Neuron (in vitro differentiated cells): ENCODE data around the gene ARHGAP22.

Experiments
- H2AFZ ChIP-seq: one replicate; pipeline ENCODE4 v1.6.1; 2013; ENCODE audit warnings: low read depth, mild to moderate bottlenecking, inconsistent platforms, low read length, moderate library complexity
- H3K27me3 ChIP-seq: one replicate; pipeline ENCODE4 v1.6.1; 2013; ENCODE audit warnings: low read length; ENCODE audit not compliant: insufficient read depth
- H3K36me3 ChIP-seq: one replicate; pipeline ENCODE4 v1.6.1; 2013; ENCODE audit warnings: low read length; ENCODE audit not compliant: insufficient read depth
- H3K4me1 ChIP-seq: one replicate; pipeline ENCODE4 v1.6.1; 2013; ENCODE audit warnings: low read length; ENCODE audit not compliant: insufficient read depth
- H3K4me3 ChIP-seq: 2 replicates; pipeline ENCODE4 v1.5.1; 2013; ENCODE audit warnings: mild to moderate bottlenecking, low read length, moderate library complexity
- H3K9me3 ChIP-seq: one replicate; pipeline ENCODE4 v1.6.1; 2013; ENCODE audit warnings: low read length

ARHGAP22 gene

GRCh38 chr10:48411510-48411909, 193.4 kb downstream of the ARHGAP22 start:
- Histone ChIP-seq H3K9me3 (peaks cover 8% of the 10 kb centered on the region), H2AFZ (no peak overlapping the region), H3K4me3 (no peak overlapping the region), H3K36me3 (peaks cover 38% of the 10 kb centered on the region), H3K27me3 (no peaks in the 10 kb centered on the region), H3K4me1 (no peaks in the 10 kb centered on the region)

DNA sequence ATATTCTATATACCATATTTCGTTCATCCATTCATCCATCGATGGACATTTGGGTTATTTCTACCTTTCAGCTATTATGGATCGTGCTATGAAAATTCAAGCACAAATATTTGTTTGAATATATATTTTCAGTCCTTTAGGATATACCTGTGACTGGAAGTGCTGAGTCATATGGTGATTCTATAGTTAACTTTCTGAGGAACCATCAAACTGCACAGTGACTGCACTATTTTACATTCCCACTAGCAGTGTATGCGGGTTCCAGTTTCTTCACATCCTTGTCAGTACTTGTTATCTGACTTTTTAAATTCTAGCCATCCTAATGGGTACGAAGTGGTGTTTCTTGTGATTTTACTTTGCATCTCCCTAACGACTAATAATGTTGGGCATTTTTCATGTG, 194.4 kb downstream of the ARHGAP22 start:
- Histone ChIP-seq H2AFZ (no peak overlapping the region), H3K27me3 (no peaks in the 10 kb centered on the region), H3K4me3 (no peak overlapping the region), H3K36me3 (peaks cover 46% of the 10 kb centered on the region), H3K9me3 (peaks cover 8% of the 10 kb centered on the region), H3K4me1 (no peaks in the 10 kb centered on the region)

- Histone ChIP-seq H3K27me3 (no peaks in the 10 kb centered on the region), H3K4me3 (no peak overlapping the region), H3K36me3 (peaks cover 44% of the 10 kb centered on the region), H3K4me1 (no peaks in the 10 kb centered on the region), H3K9me3 (no peaks in the 10 kb centered on the region), H2AFZ (no peak overlapping the region)
Measured at GRCh38 chr10:48406658-48407057, 198.2 kb downstream of the ARHGAP22 start.

DNA sequence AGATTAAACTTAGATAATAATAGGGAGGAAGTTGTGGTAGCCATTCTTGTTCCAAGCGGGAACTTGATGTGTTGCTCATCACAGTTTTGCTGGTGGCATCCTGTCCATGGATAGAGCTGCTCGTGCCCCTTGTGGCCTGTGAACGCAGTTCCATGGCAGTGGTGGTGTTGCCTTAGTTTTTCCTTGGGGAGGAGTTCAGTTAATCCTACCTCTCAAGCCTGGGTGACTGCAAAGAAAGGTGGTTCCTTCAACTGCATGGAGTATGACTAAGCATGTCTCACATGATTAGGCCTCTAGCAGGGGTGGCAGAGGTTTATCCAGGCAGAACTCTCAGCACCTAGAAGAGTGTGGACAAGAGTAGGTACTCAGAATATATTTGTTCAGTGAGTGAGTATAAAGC, 198.7 kb downstream of the ARHGAP22 start:
- no peak overlapping the region for H3K4me3 ChIP-seq
- no peaks in the 10 kb centered on the region for H3K27me3 ChIP-seq
- peaks cover 42% of the 10 kb centered on the region for H3K36me3 ChIP-seq
- no peaks in the 10 kb centered on the region for H3K4me1 ChIP-seq
- H3K9me3 ChIP-seq, result no peaks in the 10 kb centered on the region
- no peak overlapping the region for H2AFZ ChIP-seq

GRCh38 chr10:48404646-48405045, 200.2 kb downstream of the ARHGAP22 start:
- no peaks in the 10 kb centered on the region for H3K27me3 ChIP-seq
- peaks cover 14% of the 10 kb centered on the region for H3K4me1 ChIP-seq
- no peak overlapping the region for H2AFZ ChIP-seq
- no peak overlapping the region for H3K4me3 ChIP-seq
- H3K36me3 ChIP-seq, result peaks cover 27% of the 10 kb centered on the region
- no peaks in the 10 kb centered on the region for H3K9me3 ChIP-seq

DNA sequence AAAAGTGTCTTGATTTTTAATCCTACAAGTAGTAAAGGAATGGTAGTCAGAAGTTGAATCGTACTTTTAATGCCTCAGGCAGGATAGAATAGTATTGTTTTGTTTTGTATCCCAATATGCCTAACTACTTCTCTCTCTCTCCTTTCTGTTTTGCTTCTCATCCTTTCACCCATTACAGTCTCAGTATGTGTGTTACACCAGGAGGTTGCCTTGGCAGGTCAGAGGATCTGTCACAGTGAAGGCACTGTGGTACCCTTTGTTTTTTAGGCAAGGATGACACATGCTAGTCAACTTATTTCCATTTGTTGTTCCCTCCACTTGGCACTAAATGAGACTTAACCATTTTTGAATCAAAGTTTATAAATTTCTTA, 204.0 kb downstream of the ARHGAP22 start:
- Histone ChIP-seq H3K4me3 (no peak overlapping the region), H3K4me1 (peaks cover 31% of the 10 kb centered on the region), H3K9me3 (no peaks in the 10 kb centered on the region), H3K36me3 (peaks cover 10% of the 10 kb centered on the region), H3K27me3 (no peaks in the 10 kb centered on the region), H2AFZ (no peak overlapping the region)

- Histone ChIP-seq H3K27me3 (no peaks in the 10 kb centered on the region), H3K4me1 (peaks cover 31% of the 10 kb centered on the region), H3K4me3 (no peak overlapping the region), H3K9me3 (no peaks in the 10 kb centered on the region), H3K36me3 (peaks cover 6% of the 10 kb centered on the region), H2AFZ (no peak overlapping the region)
Measured at GRCh38 chr10:48400129-48400849, 204.6 kb downstream of the ARHGAP22 start.

DNA sequence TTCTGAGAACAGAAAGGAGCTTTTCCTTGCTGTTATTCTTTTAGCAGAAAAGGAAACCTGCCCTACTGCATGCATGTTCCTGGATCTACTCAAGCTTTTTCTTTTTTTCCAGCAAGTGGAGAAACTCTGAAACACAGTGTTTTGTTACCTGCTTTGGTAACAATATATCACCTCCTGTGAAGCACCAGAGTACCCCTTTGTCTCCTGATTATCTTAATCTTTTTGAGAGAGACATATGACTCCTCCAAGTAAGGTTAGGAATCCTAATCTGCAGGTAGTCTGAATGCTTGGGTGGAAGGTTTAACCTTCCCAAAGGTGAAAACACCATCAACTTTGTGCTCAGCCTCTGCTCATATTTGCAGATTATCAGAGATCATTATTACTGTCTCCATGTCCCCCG, 205.3 kb downstream of the ARHGAP22 start:
- Histone ChIP-seq H2AFZ (no peak overlapping the region), H3K4me3 (no peak overlapping the region), H3K9me3 (no peaks in the 10 kb centered on the region), H3K36me3 (peaks cover under 1% of the 10 kb centered on the region), H3K4me1 (peaks cover 31% of the 10 kb centered on the region), H3K27me3 (no peaks in the 10 kb centered on the region)

GRCh38 chr10:48399056-48399541, 205.8 kb downstream of the ARHGAP22 start:
- no peaks in the 10 kb centered on the region for H3K36me3 ChIP-seq
- H3K9me3 ChIP-seq, result no peaks in the 10 kb centered on the region
- no peak overlapping the region for H3K4me3 ChIP-seq
- no peak overlapping the region for H2AFZ ChIP-seq
- no peaks in the 10 kb centered on the region for H3K27me3 ChIP-seq
- peaks cover 31% of the 10 kb centered on the region for H3K4me1 ChIP-seq

- no peaks in the 10 kb centered on the region for H3K9me3 ChIP-seq
- H2AFZ ChIP-seq, result no peak overlapping the region
- H3K36me3 ChIP-seq, result no peaks in the 10 kb centered on the region
- no peak overlapping the region for H3K4me3 ChIP-seq
- H3K4me1 ChIP-seq, result peaks cover 31% of the 10 kb centered on the region
- no peaks in the 10 kb centered on the region for H3K27me3 ChIP-seq
Measured at GRCh38 chr10:48398261-48398660, 206.6 kb downstream of the ARHGAP22 start.
